ENCODE results near the gene CKM. TPM values are rescaled to one million over a fixed set of nuclear protein-coding genes. Genes with fewer than 3 reads are reported as not detected.

Gene CKM
- total RNA-seq, 1 experiment from 2014 or later, result not detected

- H3K36me3 ChIP-seq (ENCODE audit: control insufficient read depth, insufficient read depth, low read length), result no peaks in the 10 kb centered on the region
- no peak for DNase-seq
- H3K4me3 Mint-ChIP-seq (ENCODE audit: unreplicated experiment), result no peak overlapping the region
- ChIA-PET POLR2A (no interaction called here), CTCF (no interaction called here)
- H3K27me3 Mint-ChIP-seq (ENCODE audit: insufficient read depth, unreplicated experiment), result no peaks in the 10 kb centered on the region
- H3K36me3 Mint-ChIP-seq (ENCODE audit: insufficient read depth, unreplicated experiment), result peaks cover 15% of the 10 kb centered on the region
- intact Hi-C loops (cut with micrococcal nuclease; ENCODE audit: unreplicated experiment), result no loop called here
- H3K4me3 ChIP-seq (ENCODE audit: low read depth, low read length), result no peak overlapping the region
- no peaks in the 10 kb centered on the region for H3K9me3 ChIP-seq
- no peaks in the 10 kb centered on the region for H3K4me1 Mint-ChIP-seq (ENCODE audit: low read depth, unreplicated experiment)
- no peaks in the 10 kb centered on the region for H3K4me1 ChIP-seq
- no peaks in the 10 kb centered on the region for H3K9me3 Mint-ChIP-seq (ENCODE audit: unreplicated experiment)
- H3K27me3 ChIP-seq (replicated peaks; ENCODE audit: control insufficient read depth, insufficient read depth, low read length), result no peaks in the 10 kb centered on the region
- no peak for TF ChIP-seq CTCF (IDR thresholded peaks at IDR 0.05; ENCODE audit: insufficient read depth in 1 of 2, low read depth in 1 of 2, low read length in 1 of 2, severe bottlenecking in 1 of 2, unreplicated experiment in 1 of 2)
- H3K27ac Mint-ChIP-seq (ENCODE audit: unreplicated experiment), result no peak overlapping the region
- no TSS peak for BruUV-seq (replicated peaks)
Observed at GRCh38 chr19:45263013-45263412, 59.7 kb downstream of the CKM start.

GRCh38 chr19:45262570-45262969 lies 60.1 kb downstream of the CKM start:
- Histone ChIP-seq H3K36me3 (ENCODE audit: control insufficient read depth, insufficient read depth, low read length) (no peaks in the 10 kb centered on the region), H3K4me1 (no peaks in the 10 kb centered on the region), H3K27me3 (replicated peaks; ENCODE audit: control insufficient read depth, insufficient read depth, low read length) (no peaks in the 10 kb centered on the region), H3K4me3 (ENCODE audit: low read depth, low read length) (no peak overlapping the region), H3K9me3 (no peaks in the 10 kb centered on the region)
- Mint-ChIP-seq H3K36me3 (ENCODE audit: insufficient read depth, unreplicated experiment) (peaks cover 15% of the 10 kb centered on the region), H3K27me3 (ENCODE audit: insufficient read depth, unreplicated experiment) (no peaks in the 10 kb centered on the region), H3K27ac (ENCODE audit: unreplicated experiment) (no peak overlapping the region), H3K4me1 (ENCODE audit: low read depth, unreplicated experiment) (no peaks in the 10 kb centered on the region), H3K9me3 (ENCODE audit: unreplicated experiment) (no peaks in the 10 kb centered on the region), H3K4me3 (ENCODE audit: unreplicated experiment) (no peak overlapping the region)
- intact Hi-C loops (cut with micrococcal nuclease; ENCODE audit: unreplicated experiment), result no loop called here
- no peak for DNase-seq
- BruUV-seq (replicated peaks), result no TSS peak
- ChIA-PET CTCF (no interaction called here), POLR2A (no interaction called here)
- TF ChIP-seq CTCF (IDR thresholded peaks at IDR 0.05; ENCODE audit: insufficient read depth in 1 of 2, low read depth in 1 of 2, low read length in 1 of 2, severe bottlenecking in 1 of 2, unreplicated experiment in 1 of 2), result no peak

- Mint-ChIP-seq H3K27ac (ENCODE audit: unreplicated experiment) (no peak overlapping the region), H3K27me3 (ENCODE audit: insufficient read depth, unreplicated experiment) (no peaks in the 10 kb centered on the region), H3K9me3 (ENCODE audit: unreplicated experiment) (no peaks in the 10 kb centered on the region), H3K36me3 (ENCODE audit: insufficient read depth, unreplicated experiment) (peaks cover 10% of the 10 kb centered on the region), H3K4me1 (ENCODE audit: low read depth, unreplicated experiment) (no peaks in the 10 kb centered on the region), H3K4me3 (ENCODE audit: unreplicated experiment) (no peak overlapping the region)
- BruUV-seq (replicated peaks), result no TSS peak
- no peak overlapping the region for H3K4me3 ChIP-seq (ENCODE audit: low read depth, low read length)
- POLR2A ChIA-PET, result no interaction called here
- H3K27me3 ChIP-seq (replicated peaks; ENCODE audit: control insufficient read depth, insufficient read depth, low read length), result no peaks in the 10 kb centered on the region
- H3K36me3 ChIP-seq (ENCODE audit: control insufficient read depth, insufficient read depth, low read length), result no peaks in the 10 kb centered on the region
- H3K9me3 ChIP-seq, result no peaks in the 10 kb centered on the region
- intact Hi-C loops (cut with micrococcal nuclease; ENCODE audit: unreplicated experiment), result no loop called here
- DNase-seq, result no peak
- TF ChIP-seq CTCF (IDR thresholded peaks at IDR 0.05; ENCODE audit: insufficient read depth in 1 of 2, low read depth in 1 of 2, low read length in 1 of 2, severe bottlenecking in 1 of 2, unreplicated experiment in 1 of 2), result no peak
- CTCF ChIA-PET, result no interaction called here
- no peaks in the 10 kb centered on the region for H3K4me1 ChIP-seq
Observed at GRCh38 chr19:45258862-45259261, 63.8 kb downstream of the CKM start.
